HepG2 (cell line): Measurements from ENCODE around the gene SLC36A1. TPM values are rescaled to one million over a fixed set of nuclear protein-coding genes. Genes with fewer than 3 reads are reported as not detected.
A peak's percentile ranks its signal among the peaks of the same experiment; 100 is the strongest.

Experiments
- ATAC-seq: fragments of 200-7000 bp; cut with Tn5 transposase; 3 replicates; pipeline ENCODE4 v1.9.1; 2020; ENCODE audit warnings: mild to moderate bottlenecking, moderate library complexity
- BruUV-seq: library from RNA; stranded (reverse); fragments of 400-500 nt; replicated peaks from 2 replicates; lab custom pipeline; 2021; lab: Mats Ljungman, UMichigan
- CTCF ChIA-PET: fragments of 300-600 bp; formaldehyde crosslinking; extraction: SDS; loops from one replicate; lab custom pipeline; 2021; ENCODE audit warnings: low total read pairs, inconsistent platforms, low intra/inter-chr PET ratio; lab: Yijun Ruan, JAX
- POLR2A ChIA-PET: fragments of 350-600 bp; sonication (Branson Sonifier 250); formaldehyde crosslinking; loops from one replicate; lab custom pipeline; 2020; ENCODE audit warnings: antibody characterized with exemption, inconsistent platforms; lab: Yijun Ruan, JAX
- DNase-seq: peaks from one replicate; pipeline ENCODE4 v3.0.0-alpha.2; 2015; ENCODE audit warnings: low spot score
- FAIRE-seq: peaks from 3 replicates; lab custom pipeline; 2011; peaks lifted over from hg19 to GRCh38; lab: Jason Lieb, UNC
- H2AFZ ChIP-seq: one replicate; pipeline ENCODE4 v1.6.1; 2011; ENCODE audit warnings: low read length, inconsistent platforms
- H3K27ac ChIP-seq: fragments of 300-600 bp; 3 replicates; pipeline ENCODE4 v1.8.0; 2011; ENCODE audit warnings: mixed run types, mild to moderate bottlenecking, mixed read lengths, low read length, inconsistent platforms; ENCODE audit not compliant: insufficient read depth; ENCODE audit errors: extremely low read length
- H3K27me3 ChIP-seq, 2 experiments: fragments of 200-600 bp in 1 of 2; 2 replicates in 1 of 2; 3 replicates in 1 of 2; pipeline versions ENCODE4 v1.6.0 to v1.8.0; 2011; ENCODE audit warnings: low read length in 2 of 2, mild to moderate bottlenecking in 2 of 2, moderate library complexity in 2 of 2, inconsistent platforms in 1 of 2; ENCODE audit not compliant: insufficient read depth in 2 of 2, control insufficient read depth in 1 of 2
- H3K36me3 ChIP-seq, 2 experiments: fragments of 200-600 bp in 1 of 2; replicated peaks in 1 of 2; 2 replicates in 1 of 2; 3 replicates in 1 of 2; pipeline versions ENCODE4 v1.5.1 to v1.8.0; 2011; ENCODE audit warnings: low read length in 2 of 2, inconsistent platforms in 1 of 2; ENCODE audit not compliant: insufficient read depth in 2 of 2, control insufficient read depth in 1 of 2
- H3K4me1 ChIP-seq: 2 replicates; pipeline ENCODE4 v1.5.1; 2012; ENCODE audit warnings: low read length, inconsistent platforms; ENCODE audit not compliant: insufficient read depth
- H3K4me2 ChIP-seq: 2 replicates; pipeline ENCODE4 v1.6.0; 2011; ENCODE audit warnings: low read depth, low read length, inconsistent platforms
- H3K4me3 ChIP-seq, 3 experiments: fragments of 200-600 bp in 1 of 3; sonication (generic), shearing (Covaris generic) in 1 of 3; replicated peaks in 1 of 3; 2 replicates each; pipeline ENCODE4 v1.5.1; 2011 to 2016; ENCODE audit warnings: low read length in 3 of 3, inconsistent platforms in 2 of 3, low read depth in 2 of 3, mild to moderate bottlenecking in 2 of 3, control low read depth in 1 of 3, mixed read lengths in 1 of 3; ENCODE audit not compliant: insufficient read depth in 1 of 3
- H3K79me2 ChIP-seq: one replicate; pipeline ENCODE4 v1.6.1; 2011; ENCODE audit warnings: low read length, inconsistent platforms; ENCODE audit not compliant: insufficient read depth
- H3K9ac ChIP-seq: 2 replicates; pipeline ENCODE4 v1.6.0; 2011; ENCODE audit warnings: mild to moderate bottlenecking, low read depth, low read length, inconsistent platforms; ENCODE audit not compliant: insufficient read depth
- H3K9me3 ChIP-seq: 2 replicates; pipeline ENCODE4 v1.5.1; 2012; ENCODE audit warnings: mild to moderate bottlenecking, low read length
- H4K20me1 ChIP-seq: 2 replicates; pipeline ENCODE4 v1.6.0; 2011; ENCODE audit warnings: inconsistent platforms, mild to moderate bottlenecking, low read length, moderate library complexity; ENCODE audit not compliant: insufficient read depth
- ARID5B ChIP-seq: IDR thresholded peaks from 2 replicates; pipeline ENCODE4 v1.4.0; 2020; ENCODE audit warnings: mild to moderate bottlenecking, missing genetic modification reagents
- CSRNP1 ChIP-seq: sonication (generic); formaldehyde crosslinking; IDR thresholded peaks from 2 replicates; pipeline ENCODE4 v1.8.1; 2023; ENCODE audit warnings: mild to moderate bottlenecking, missing genetic modification reagents
- KLF16 ChIP-seq, 2 experiments: sonication (generic) in 1 of 2; formaldehyde crosslinking in 1 of 2; IDR thresholded peaks; 2 replicates each; pipeline versions ENCODE4 v1.6.1 to v1.8.0; 2016 to 2023; ENCODE audit warnings: missing genetic modification reagents in 2 of 2, missing compliant biosample characterization in 1 of 2
- NFYB ChIP-seq: sonication (generic); formaldehyde crosslinking; IDR thresholded peaks from 2 replicates; pipeline ENCODE4 v1.4.0; 2020; ENCODE audit warnings: missing genetic modification reagents
- SETDB1 ChIP-seq: sonication (generic); formaldehyde crosslinking; IDR thresholded peaks from 2 replicates; pipeline ENCODE4 v1.5.1; 2020; ENCODE audit warnings: missing genetic modification reagents, mild to moderate bottlenecking, borderline replicate concordance
- YEATS2 ChIP-seq: sonication (generic); formaldehyde crosslinking; IDR thresholded peaks from 2 replicates; pipeline ENCODE4 v1.4.0; 2020; ENCODE audit warnings: missing genetic modification reagents, borderline replicate concordance
- ZNF205 ChIP-seq: IDR thresholded peaks from 2 replicates; pipeline ENCODE4 v1.6.1; 2018; ENCODE audit warnings: missing biosample characterization, missing genetic modification reagents
- WGBS: methylation state at CpG from one replicate; pipeline ENCODE4 v1.1.6; 2017; ENCODE audit warnings: low lambda C conversion rate; 5-methylcytosine and 5-hydroxymethylcytosine counted together
- in situ Hi-C: cut with HindIII; loops from 2 replicates; pipeline ENCODE4 v1.10.0; 2017; ENCODE audit warnings: low pct_unique_long_range_greater_than_20kb; ENCODE audit not compliant: extremely low pct_ligation_motif_present
- intact Hi-C: fragments of 100-400 bp; cut with micrococcal nuclease; formaldehyde crosslinking; loops from one replicate; pipeline ENCODE4 v1.10.0; 2022; ENCODE audit not compliant: unreplicated experiment
- polyA plus RNA-seq, 8 experiments: library from polyadenylated mRNA; depleted of rRNA in 3 of 8; stranded (reverse) in 7 of 8; unstranded in 1 of 8; fragments of >200 nt; fragmentation: Illumina TruSeq in 4 of 8; extraction: Trizol in 4 of 8; gene quantifications; 2 replicates each; pipeline versions ENCODE4 v1.2.1 to v1.2.3, GENCODE V29; 2011 to 2016; ENCODE audit warnings: low read depth in 4 of 8, missing spikeins in 1 of 8, mixed read lengths in 1 of 8; ENCODE audit not compliant: insufficient read depth in 1 of 8
- total RNA-seq, 5 experiments: library from RNA; depleted of rRNA; stranded (reverse); fragments of >200 nt; fragmentation: Illumina TruSeq; extraction: Trizol; gene quantifications; 2 replicates each; pipeline ENCODE4 v1.2.3, GENCODE V29; 2016; ENCODE audit warnings: low read depth in 1 of 5

The SLC36A1 gene
- total and polyA plus RNA-seq, 2 of the 13 experiments (the other 11 are each of a cell fraction or from before 2014, with no cell fraction given) = 8.0 to 8.9 TPM

GRCh38 chr5:151450605-151451004, 3.2 kb downstream of the SLC36A1 start:
- no peaks in the 10 kb centered on the region for H4K20me1 ChIP-seq
- no TSS peak for BruUV-seq
- no peak overlapping the region for H3K9ac ChIP-seq
- no peaks in the 10 kb centered on the region; a peak in 1 of 5 replicates for H3K27me3 ChIP-seq
- TF ChIP-seq KLF16 (CRISPR knock-in tag; IDR thresholded peaks at IDR 0.05) (no peak), CSRNP1 (no peak), ARID5B (CRISPR knock-in tag) (no peak), YEATS2 (CRISPR knock-in tag) (no peak), ZNF205 (no peak), NFYB (CRISPR knock-in tag) (no peak), SETDB1 (no peak)
- FAIRE-seq = no peak
- H3K79me2 ChIP-seq = peaks cover 4% of the 10 kb centered on the region
- ChIA-PET POLR2A (no interaction called here), CTCF (no interaction called here)
- peaks cover 67% of the 10 kb centered on the region for H3K4me1 ChIP-seq
- H2AFZ ChIP-seq = no peak overlapping the region
- ATAC-seq = no peak
- WGBS = 87% methylated on average over 3 of the region's 3 CpGs
- in situ Hi-C loops = no loop called here
- H3K36me3 ChIP-seq = no peaks in the 10 kb centered on the region
- no peak overlapping the region for H3K27ac ChIP-seq
- H3K4me2 ChIP-seq = no peak overlapping the region
- intact Hi-C loops = no loop called here
- DNase-seq = peak; percentile 13
- no peak overlapping the region for H3K4me3 ChIP-seq
- no peaks in the 10 kb centered on the region for H3K9me3 ChIP-seq
